GM18873 (cell line): Measurements from ENCODE around the gene MICA.
"Not testable (repeated sequence)": the region's sequence is repeated elsewhere in the genome, so short reads cannot be mapped to it uniquely, and the experiment has no call there.

Experiments used
- ATAC-seq: cut with Tn5 transposase; IDR thresholded peaks from one replicate; pipeline ENCODE4 v1.9.1; 2021; ENCODE audit warnings: mild to moderate bottlenecking, moderate library complexity, moderate number of reproducible peaks; ENCODE audit not compliant: unreplicated experiment, low FRiP score

Gene MICA

DNA sequence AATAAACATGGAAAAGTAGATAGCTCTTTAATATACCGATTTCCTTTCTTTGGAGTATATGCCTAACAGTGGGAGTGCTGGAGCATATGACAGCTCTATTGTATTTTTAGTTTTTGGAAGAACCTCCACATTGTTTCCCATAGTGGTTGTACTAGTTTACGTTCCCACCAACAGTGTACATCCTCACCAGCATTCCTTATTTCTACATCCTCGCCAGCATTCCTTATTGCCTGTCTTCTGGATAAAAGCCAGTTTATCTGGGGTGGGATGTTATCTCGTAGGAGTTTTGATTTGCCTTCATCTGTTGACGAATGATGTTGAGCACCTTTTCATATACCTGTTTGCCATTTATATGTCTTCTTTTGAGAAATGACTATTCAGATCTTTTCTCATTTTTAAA is 2.6 kb downstream of the MICA start:
- no peak for ATAC-seq

DNA sequence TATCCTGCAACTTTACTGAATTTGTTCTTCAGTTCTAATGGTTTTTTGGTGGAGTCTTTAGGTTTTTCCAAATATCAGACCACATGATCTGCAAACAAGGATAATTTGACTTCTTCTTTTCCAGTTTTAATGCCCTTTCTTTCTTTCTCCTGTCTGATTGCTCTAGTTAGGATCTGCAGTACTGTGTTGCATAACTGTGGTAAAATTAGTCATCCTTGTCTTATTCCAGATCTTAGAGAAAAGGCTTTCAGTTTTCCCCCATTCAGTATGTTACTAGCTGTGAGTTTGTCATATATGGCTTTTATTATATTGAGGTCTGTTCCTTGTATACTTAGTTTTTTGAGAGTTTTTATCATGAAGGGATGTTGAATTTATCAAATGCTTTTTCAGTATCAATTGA is 4.3 kb downstream of the MICA start:
- ATAC-seq = no peak

DNA sequence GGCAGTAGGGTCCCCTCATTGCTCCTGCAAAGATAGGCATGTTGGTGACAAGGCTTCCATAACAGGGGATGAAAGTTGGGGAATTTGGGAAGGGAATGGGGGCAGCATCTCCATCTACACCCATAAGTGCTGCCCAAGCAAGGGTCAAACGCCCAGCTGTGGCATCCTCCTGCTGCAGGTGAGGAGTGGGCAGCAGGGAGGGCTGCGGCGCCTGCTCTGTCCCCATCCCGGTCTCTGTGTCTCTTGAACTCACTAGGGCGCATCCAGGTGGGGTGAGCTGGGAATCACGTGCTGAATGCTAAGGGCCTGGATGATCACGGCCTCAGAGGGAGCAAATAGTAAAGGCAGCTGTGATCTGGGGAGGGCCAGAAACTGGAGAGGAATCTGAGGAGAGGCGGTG is 9.1 kb downstream of the MICA start:
- ATAC-seq = no peak

DNA sequence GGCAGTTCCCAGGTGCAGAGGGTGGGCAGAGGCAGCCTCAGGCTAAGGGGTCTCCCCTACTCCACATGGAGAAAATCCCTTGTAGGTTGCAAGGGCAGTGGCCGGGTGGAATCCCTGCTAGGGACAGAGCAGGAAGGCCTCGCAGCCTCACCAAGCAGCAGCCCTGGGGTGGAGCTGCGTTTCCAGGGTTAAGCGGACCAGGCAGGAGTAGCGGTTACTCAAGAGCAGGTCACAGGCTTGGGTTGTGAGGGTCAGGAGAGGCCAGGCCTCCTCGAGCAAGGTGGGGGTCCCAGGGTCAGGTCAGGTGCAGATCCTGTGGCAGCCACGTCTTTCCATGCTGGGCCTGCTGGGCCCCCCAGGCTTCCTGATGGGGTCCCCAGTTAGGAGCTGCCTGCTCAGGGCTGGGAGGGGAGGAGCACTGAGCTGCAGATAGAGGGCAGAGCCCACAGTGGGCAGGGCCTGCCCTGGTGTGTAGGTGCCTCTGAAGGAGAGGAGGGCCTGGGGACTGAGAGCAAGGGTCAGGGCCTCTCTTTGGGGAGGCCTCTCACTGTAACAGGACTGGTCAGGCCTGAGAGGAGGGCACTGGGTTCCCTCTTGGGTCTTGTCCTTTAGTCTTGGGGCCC is 10.9 kb downstream of the MICA start:
- not testable (repeated sequence) for ATAC-seq

DNA sequence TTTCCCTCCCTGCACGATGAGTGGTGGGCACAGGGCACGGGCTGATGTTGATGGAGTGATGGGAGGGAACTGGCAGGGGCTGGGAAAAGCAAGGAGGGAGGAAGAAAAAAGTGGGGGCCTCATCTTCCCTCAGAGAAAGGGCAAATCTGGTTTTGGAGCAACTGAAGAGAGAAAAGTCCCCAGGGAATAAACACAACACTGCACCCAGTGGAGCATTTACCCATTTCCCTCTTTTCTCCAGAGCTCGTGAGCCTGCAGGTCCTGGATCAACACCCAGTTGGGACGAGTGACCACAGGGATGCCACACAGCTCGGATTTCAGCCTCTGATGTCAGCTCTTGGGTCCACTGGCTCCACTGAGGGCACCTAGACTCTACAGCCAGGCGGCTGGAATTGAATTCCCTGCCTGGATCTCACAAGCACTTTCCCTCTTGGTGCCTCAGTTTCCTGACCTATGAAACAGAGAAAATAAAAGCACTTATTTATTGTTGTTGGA is 11.4 kb downstream of the MICA start:
- ATAC-seq = no peak

DNA sequence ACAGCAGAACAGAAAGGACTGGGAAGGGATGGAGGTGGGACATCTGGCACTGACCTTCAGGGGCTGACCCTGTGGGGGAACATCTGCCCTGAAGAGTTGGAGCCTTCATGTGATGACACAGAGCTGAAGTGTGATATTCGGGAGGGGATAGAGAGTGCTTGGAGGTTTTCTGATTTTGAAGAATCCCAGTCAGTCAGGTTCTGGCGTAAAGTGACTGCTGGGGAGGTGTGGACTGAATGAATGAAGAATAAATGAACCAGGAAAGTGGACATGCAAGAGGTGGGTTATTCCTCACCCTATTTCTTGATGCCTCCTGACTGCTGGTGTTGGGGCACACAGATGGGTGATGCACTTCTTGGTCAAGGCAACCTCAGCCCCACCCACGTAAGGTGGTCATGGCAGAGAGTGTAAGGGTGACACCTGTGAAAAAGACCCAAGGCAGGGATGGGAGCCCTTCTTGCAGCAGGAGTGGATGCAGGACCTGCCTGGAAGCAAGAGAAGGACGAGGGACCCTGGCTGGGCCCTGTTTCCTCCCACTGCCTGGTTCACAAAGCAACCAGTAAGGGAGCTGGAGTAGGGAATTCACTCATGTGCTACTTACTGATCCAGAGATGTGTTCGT is 13.1 kb downstream of the MICA start:
- ATAC-seq = no peak

DNA sequence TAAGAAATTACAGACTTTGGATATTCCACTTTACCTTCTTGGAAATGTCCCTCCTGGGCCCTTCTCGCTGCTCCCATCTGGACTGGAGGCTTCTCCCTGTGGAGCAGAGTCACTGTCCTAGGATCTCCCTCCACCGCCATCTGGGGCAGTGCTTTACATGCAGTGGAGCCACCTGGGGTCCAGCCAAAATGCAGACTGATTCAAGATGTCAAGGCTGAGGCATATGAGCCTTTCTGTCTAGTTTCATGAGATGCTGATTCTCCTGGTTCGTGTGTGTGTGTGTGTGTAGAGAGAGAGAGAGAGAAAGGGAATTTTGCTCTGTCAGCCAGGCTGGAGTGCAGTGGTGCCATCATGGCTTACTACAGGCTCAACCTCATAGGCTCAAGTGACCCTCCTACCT is 14.9 kb downstream of the MICA start:
- no peak for ATAC-seq

DNA sequence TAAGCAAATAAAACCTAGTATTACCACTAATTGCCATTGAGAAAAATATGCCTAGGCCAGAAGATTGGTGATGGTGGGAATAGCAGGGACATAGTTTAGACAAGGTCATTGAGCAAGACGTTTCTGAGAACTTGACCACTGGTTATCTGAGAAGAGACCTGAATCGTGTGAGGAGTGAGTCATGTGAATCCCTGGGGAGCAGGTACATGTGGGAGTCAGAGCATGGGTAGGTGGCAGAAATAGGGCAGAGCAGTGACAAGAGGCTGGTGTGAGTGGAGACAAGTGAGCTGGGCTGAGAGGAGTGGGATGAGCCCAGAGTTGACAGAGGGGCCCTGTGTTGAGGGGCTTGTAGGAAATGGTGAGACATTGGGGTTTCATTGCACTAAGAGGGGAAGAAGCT is 16.4 kb downstream of the MICA start:
- no peak for ATAC-seq

DNA sequence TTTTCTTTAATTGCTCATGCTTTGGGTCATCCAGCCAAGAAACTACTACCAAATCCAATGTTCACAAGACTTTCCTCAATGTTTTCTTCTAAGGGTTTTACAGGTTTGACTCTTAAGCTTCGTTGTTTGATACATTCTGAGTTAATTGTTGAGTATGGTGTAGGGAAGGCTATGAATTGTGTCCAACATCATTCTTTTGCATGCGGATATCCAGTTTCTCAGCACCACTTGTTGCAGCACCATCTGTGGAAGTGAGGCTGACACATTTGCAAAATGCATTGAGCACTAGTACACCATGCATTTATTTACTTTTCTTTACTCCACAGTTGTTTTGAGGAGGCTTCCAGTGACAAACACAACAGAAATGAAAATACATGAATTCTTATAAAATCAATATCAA is 17.2 kb downstream of the MICA start:
- ATAC-seq = no peak

DNA sequence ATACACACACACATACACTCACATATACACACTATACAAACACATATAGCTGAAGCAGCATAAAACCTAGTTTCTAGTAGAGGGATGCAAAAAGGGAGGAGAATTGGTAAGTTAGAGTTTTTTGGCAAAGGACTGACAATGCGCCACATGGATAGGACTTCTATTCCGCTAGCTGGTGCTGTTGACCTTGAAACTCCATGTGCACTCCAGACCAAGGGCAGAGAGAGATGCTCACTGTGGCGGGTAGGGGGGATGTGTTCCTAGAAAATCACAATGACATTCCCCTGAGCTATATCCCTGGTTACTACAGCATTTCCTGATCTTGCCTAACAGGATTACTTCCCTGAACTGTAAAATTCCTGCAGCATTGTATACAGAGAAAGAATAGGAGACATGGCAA is 19.2 kb downstream of the MICA start:
- no peak for ATAC-seq

DNA sequence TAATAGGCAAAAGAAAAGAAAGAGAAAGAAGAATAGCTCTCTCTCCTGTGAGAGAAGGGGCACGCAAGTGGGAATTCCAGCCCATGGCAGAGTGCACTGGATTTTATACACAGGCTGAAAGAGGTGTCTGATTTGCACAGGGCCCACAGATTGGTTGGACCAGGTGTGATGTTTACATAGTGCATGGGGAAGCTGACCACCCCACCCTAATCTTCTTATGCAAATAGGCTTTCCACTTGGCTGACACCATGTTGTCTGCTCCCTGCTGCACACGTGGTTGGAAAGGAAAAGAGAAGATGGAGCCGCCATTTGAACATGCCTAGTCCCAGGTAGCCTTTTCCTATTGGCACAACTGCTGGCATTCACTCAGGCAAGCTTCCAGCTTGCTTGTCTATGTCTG is 20.2 kb downstream of the MICA start:
- ATAC-seq = no peak

DNA sequence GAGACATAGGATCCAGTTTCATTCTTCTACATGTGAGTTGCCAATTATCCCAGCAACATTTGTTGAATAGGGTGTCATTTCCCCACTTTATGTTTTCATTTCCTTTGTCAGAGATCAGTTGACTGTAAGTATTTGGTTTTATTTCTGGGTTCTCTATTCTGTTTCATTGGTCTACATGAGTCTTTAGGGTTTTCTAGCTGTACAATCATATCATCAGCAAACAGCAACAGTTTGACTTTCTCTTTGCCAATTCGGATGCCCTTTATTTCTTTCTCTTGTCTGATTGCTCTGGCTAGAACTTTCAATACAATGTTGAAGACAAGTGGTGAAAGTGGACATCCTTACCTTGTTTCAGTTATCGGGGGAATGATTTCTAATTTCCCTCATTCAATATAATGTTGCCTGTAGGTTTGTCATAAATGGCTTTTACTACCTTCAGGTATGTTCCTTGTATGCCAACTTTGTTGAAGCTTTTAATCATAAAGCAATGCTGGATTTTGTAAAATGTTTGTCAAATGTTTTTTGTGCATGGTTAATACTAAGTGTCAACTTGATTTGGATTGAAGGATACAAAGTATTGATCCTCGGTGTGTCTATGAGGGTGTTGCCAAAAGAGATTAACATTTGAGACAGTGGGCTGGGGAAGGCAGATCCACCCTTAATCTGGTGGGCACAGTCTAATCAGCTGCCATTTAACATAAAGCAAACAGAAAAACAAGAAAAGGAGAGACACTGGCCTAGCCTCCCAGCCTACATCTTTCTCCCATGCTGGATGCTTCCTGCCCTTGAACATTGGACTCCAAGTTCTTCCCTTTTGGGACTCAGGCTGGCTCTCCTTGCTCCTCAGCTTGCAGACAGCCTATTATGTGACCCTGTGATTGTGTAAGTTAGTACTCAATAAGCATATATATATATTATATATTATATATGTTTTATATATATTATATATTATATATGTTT is 23.3 kb downstream of the MICA start:
- ATAC-seq = no peak

DNA sequence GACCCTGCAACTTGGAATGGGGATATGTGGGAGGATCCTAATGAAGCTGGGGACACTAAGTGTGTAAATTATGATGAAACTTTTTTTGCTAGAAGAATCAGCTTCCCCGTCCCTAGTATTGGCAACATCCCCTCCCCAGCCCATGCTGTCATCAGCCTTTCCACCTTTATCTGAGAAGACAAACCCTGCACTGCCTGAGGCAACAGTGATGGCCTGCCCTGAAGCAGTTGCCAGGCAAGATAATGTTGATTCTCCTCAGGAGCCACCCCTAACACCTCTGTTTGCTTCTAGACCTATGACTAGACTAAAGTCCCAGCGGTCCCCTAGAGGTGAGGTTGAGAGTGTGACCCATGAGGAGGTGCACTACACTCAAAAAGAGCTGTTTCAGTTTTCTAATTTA is 27.1 kb downstream of the MICA start:
- no peak for ATAC-seq

DNA sequence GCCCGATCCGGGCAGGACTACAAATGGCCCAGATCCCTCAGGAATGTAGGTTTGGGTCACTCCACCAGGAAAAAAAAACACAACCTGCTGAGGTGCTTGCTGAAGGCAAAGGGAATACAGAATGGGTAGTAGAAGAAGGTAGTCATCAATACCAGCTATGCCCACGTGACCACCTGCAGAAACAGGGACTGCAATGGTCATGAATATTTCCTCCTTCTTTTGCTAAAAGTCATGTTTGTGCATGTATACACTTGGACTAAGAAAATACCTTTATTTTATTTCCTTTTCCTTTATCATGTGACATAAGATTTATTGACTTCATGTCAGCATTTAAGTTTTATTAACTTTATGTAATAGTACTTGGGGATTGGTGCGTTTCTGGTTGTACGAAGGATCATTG is 31.7 kb downstream of the MICA start:
- not testable (repeated sequence) for ATAC-seq

DNA sequence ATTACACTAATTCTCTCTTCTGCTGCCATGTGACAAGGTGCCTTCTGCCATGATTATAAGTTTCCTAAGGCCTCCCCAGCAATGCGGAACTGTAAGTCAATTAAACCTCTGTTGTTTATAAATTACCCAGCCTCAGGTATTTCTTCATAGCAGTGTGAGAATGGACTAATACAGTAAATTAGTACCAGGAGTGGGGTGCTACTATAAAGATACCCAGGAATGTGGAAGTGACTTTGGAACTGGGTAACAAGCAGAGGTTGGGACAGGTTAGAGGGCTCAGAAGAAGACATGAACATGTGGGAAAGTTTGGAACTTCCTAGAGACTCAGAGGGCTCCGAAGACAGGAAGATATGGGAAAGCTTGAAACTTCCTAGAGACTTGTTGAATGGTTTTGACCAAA is 34.8 kb downstream of the MICA start:
- no peak for ATAC-seq

DNA sequence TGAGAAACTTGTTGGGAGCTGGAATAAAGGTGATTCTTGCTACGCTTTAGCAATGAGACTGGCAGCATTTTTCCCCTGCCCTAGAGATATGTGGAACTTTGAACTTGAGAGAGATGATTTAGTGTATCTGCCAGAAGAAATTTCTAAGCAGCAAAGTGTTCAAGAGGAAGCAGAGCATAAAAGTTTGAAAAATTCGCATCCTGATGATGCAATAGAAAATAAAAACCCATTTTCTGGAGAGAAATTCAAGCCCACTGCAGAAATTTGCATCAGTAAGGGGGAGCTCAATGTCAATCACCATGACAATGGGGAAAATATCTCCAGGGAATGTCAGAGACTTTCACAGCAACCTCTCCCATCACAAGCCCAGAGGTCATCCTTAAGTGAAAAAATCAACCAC is 35.3 kb downstream of the MICA start:
- no peak for ATAC-seq

DNA sequence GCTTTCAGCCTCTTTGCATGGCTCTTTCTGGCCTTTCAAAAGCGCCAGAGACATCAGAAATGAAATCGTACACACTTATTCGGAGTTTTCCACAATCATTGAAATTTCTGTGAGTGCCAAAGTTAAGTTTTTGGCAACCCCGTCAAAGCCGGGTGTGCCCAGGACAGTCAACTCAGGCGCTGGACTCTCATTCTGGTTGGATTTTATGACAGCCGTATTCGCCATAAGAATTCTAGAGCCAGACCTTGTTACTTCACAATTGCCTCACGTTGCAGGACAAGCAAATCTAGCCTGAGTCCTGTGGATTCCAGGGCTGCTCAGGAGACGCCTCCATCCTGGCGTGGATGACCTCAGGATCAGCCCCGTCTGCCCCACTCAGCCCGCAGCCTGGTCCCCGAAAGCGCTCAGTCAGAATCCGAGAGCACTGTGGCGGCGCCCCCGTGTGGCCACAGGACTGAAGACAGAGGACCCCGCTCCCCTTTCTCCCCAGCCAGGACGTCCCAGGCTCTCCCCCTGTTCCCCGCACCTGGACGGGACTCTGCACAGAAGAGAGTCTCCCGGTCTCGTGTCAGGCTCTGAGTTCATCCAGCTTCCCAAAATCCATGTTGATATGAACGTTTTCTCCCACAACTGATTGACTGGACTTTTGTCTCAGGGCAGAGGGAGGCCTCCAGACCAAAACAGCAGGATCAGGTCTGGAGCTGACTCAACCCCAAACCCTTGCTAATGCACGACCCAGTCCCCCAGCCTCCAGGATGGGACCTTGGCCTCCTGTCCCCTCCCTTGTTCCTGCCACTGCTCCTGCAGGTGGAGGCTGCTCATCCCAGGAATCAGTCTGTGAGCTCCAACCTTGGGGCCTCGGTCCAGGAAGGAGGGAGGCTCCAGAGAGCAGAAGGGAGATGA is 38.2 kb downstream of the MICA start:
- ATAC-seq = no peak

DNA sequence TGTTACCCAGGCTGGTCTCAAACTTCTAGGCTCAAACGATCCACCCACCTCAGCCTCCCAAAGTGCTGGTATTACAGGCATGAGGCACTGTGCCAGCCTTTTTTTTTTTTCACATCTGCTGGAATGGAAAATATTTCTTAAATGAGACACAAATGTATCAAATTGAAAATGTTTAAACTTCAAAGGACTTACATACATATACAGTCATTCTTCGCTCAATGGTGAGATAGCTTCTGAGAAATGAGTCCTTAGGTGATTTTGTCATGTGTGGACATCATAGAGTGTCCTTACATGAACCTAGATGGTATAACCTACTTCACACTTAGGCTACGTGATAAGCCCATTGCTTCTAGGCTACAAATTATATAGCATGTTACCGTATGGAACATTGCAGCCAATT is 43.1 kb downstream of the MICA start:
- ATAC-seq = no peak

DNA sequence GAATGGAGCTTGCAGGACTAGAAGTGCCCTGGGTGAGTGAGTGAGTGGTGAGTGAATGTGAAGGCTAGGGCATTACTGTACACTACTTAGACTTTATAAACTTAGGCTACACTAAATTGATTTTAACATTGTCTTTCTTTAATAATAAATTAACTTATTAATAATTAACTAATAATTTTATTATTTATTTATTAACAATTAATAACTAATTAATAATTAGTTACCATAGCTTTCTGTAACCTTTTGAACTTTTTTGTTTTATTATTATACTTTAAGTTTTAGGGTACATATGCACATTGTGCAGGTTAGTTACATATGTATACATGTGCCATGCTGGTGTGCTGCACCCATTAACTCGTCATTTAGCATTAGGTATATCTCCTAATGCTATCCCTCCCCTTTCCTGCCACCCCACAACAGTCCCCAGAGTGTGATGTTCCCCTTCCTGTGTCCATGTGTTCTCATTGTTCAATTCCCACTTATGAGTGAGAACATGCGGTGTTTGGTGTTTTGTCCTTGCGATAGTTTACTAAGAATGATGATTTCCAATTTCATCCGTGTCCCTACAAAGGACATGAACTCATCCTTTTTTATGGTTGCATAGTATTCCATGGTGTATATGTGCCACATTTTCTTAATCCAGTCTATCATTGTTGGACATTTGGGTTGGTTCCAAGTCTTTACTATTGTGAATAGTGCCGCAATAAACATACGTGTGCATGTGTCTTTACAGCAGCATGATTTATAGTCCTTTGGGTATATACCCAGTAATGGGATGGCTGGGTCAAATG is 43.8 kb downstream of the MICA start:
- ATAC-seq = not testable (repeated sequence)

DNA sequence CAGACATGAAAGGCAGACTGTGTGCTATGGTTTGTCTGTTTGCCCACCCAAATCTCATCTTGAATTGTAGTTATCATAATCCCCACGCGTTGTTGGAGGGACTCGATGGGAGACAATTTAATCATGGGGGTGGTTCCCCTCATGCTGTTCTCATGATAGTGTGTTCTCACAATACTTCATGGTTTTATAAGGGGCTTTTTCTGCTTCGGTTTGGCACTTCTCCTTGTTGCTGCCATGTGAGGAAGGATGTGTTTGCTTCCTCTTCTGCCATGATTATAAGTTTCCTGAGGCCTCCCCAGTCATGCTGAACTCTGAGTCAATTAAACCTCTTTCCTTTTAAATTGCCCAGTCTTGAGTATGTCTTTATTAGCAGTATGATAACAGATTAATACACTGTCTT is 47.4 kb downstream of the MICA start:
- ATAC-seq = no peak
